K562 (cell line): ENCODE measurements around the gene LGALS7B. TPM values are rescaled to one million over a fixed set of nuclear protein-coding genes. Genes with fewer than 3 reads are reported as not detected.

Experiments used
- ATAC-seq: fragments of 200-7000 bp; cut with Tn5 transposase; 3 replicates; pipeline ENCODE4 v1.9.1; 2020; ENCODE audit warnings: moderate library complexity
- BruUV-seq: library from RNA; stranded (reverse); fragments of 400-500 nt; replicated peaks from 2 replicates; lab custom pipeline; 2021; lab: Mats Ljungman, UMichigan
- CTCF ChIA-PET: fragments of 300-600 bp; formaldehyde crosslinking; extraction: SDS; loops from one replicate; lab custom pipeline; 2021; ENCODE audit warnings: low intra/inter-chr PET ratio; lab: Yijun Ruan, JAX
- POLR2A ChIA-PET: fragments of 300-600, 350-650 bp; sonication (Branson Sonifier 250); formaldehyde crosslinking; extraction: SDS; loops from one replicate; lab custom pipeline; 2021; ENCODE audit warnings: antibody characterized with exemption, inconsistent platforms; lab: Yijun Ruan, JAX
- DNase-seq, 4 experiments: peaks; one replicate each; pipeline versions ENCODE4 v3.0.0 to v3.0.0-alpha.2; 2011 to 2018; ENCODE audit warnings: low spot score in 3 of 4, mixed read lengths in 3 of 4; ENCODE audit errors: extremely low read depth in 1 of 4
- FAIRE-seq: peaks from 2 replicates; lab custom pipeline; 2011; peaks lifted over from hg19 to GRCh38; lab: Jason Lieb, UNC
- H2AFZ ChIP-seq: 2 replicates; pipeline ENCODE4 v1.6.0; 2011; ENCODE audit warnings: low read depth, low read length, control low read depth, inconsistent platforms
- H3K27ac ChIP-seq: fragments of 200-600 bp; 3 replicates; pipeline ENCODE4 v1.8.0; 2011; ENCODE audit warnings: low read depth, mild to moderate bottlenecking, control low read depth, inconsistent platforms, low read length, moderate library complexity, mixed read lengths; ENCODE audit errors: extremely low read depth
- H3K27me3 ChIP-seq, 2 experiments: fragments of 300-600 bp in 1 of 2; 2 replicates in 1 of 2; 3 replicates in 1 of 2; pipeline versions ENCODE4 v1.6.0 to v1.8.0; 2011; ENCODE audit warnings: inconsistent platforms in 2 of 2, low read length in 2 of 2, mild to moderate bottlenecking in 1 of 2, mixed read lengths in 1 of 2, moderate library complexity in 1 of 2; ENCODE audit not compliant: control insufficient read depth in 2 of 2, insufficient read depth in 2 of 2
- H3K36me3 ChIP-seq: fragments of 300-600 bp; 3 replicates; pipeline ENCODE4 v1.8.0; 2011; ENCODE audit warnings: mild to moderate bottlenecking, low read length, inconsistent platforms; ENCODE audit not compliant: control insufficient read depth, insufficient read depth
- H3K4me1 ChIP-seq, 2 experiments: fragments of 200-600 bp in 1 of 2; replicated peaks in 1 of 2; 2 replicates in 1 of 2; 3 replicates in 1 of 2; pipeline versions ENCODE4 v1.5.1 to v1.8.0; 2011; ENCODE audit warnings: inconsistent platforms in 2 of 2, low read length in 2 of 2, mild to moderate bottlenecking in 1 of 2, mixed read lengths in 1 of 2, moderate library complexity in 1 of 2; ENCODE audit not compliant: control insufficient read depth in 2 of 2, insufficient read depth in 2 of 2
- H3K4me2 ChIP-seq: 2 replicates; pipeline ENCODE4 v1.6.1; 2011; ENCODE audit warnings: low read length, control low read depth, inconsistent platforms, mixed read lengths; ENCODE audit not compliant: insufficient read depth
- H3K4me3 ChIP-seq: fragments of 200-600 bp; sonication (generic), shearing (Covaris generic); 2 replicates; pipeline ENCODE4 v1.5.1; 2016; ENCODE audit warnings: control low read depth, inconsistent platforms
- H3K79me2 ChIP-seq: fragments of 200-600 bp; 3 replicates; pipeline ENCODE4 v1.8.0; 2011; ENCODE audit warnings: low read length, inconsistent platforms; ENCODE audit not compliant: control insufficient read depth, insufficient read depth
- H3K9ac ChIP-seq, 2 experiments: 2 replicates each; pipeline versions ENCODE4 v1.6.0 to v1.6.1; 2011; ENCODE audit warnings: low read depth in 2 of 2, low read length in 2 of 2, control low read depth in 1 of 2, inconsistent platforms in 1 of 2, mild to moderate bottlenecking in 1 of 2, mixed read lengths in 1 of 2; ENCODE audit not compliant: insufficient read depth in 1 of 2
- H3K9me1 ChIP-seq: one replicate; pipeline ENCODE4 v1.6.0; 2011; ENCODE audit warnings: inconsistent platforms, mild to moderate bottlenecking, low read length, moderate library complexity; ENCODE audit not compliant: control insufficient read depth, insufficient read depth
- H3K9me3 ChIP-seq: replicated peaks from 2 replicates; pipeline ENCODE4 v1.5.1; 2011; ENCODE audit warnings: low read depth, low read length, inconsistent platforms; ENCODE audit not compliant: control insufficient read depth, insufficient read depth
- H4K20me1 ChIP-seq: replicated peaks from 2 replicates; pipeline ENCODE4 v1.6.1; 2011; ENCODE audit warnings: low read length, inconsistent platforms, mixed read lengths; ENCODE audit not compliant: control insufficient read depth, insufficient read depth
- BCOR ChIP-seq: fragments of 450-650 bp; IDR thresholded peaks from 2 replicates; pipeline ENCODE4 v1.6.1; 2016
- CHD2 ChIP-seq: IDR thresholded peaks from 2 replicates; pipeline ENCODE4 v1.6.1; 2011; ENCODE audit warnings: low read depth, low read length
- CTCF ChIP-seq, 3 experiments: IDR thresholded peaks in 2 of 3; conservative IDR thresholded peaks in 1 of 3; 2 replicates each; pipeline ENCODE4 v1.5.1; 2011 to 2012; ENCODE audit warnings: low read length in 3 of 3, mild to moderate bottlenecking in 3 of 3, control low read depth in 2 of 3, improper control_type of control experiment in 1 of 3, inconsistent platforms in 1 of 3, low read depth in 1 of 3, mixed read lengths in 1 of 3, moderate library complexity in 1 of 3; ENCODE audit not compliant: insufficient read depth in 2 of 3
- HBP1 ChIP-seq: fragments of 450-650 bp; formaldehyde crosslinking; IDR thresholded peaks from 2 replicates; pipeline ENCODE4 v1.4.0; 2022; ENCODE audit warnings: missing genetic modification characterization
- HMGXB4 ChIP-seq: sonication (generic); formaldehyde crosslinking; IDR thresholded peaks from 2 replicates; pipeline ENCODE4 v1.8.1; 2023; ENCODE audit warnings: mild to moderate bottlenecking, missing genetic modification reagents
- NONO ChIP-seq, 2 experiments: fragments of 200-400 bp in 1 of 2; fragments of 450-650 bp in 1 of 2; formaldehyde crosslinking in 1 of 2; IDR thresholded peaks; 2 replicates each; pipeline ENCODE4 v1.6.1; 2017; ENCODE audit warnings: low read depth in 2 of 2, mild to moderate bottlenecking in 2 of 2, moderate library complexity in 2 of 2, low read length in 1 of 2
- POLR2G ChIP-seq: fragments of 200-400 bp; formaldehyde crosslinking; IDR thresholded peaks from 2 replicates; pipeline ENCODE4 v1.6.1; 2017; ENCODE audit warnings: low read depth, mild to moderate bottlenecking, antibody characterized with exemption, low read length, moderate library complexity
- PURB ChIP-seq: sonication (generic); formaldehyde crosslinking; IDR thresholded peaks from 2 replicates; pipeline ENCODE4 v1.9.0; 2021; ENCODE audit warnings: low read depth, mild to moderate bottlenecking, missing genetic modification reagents
- RBFOX2 ChIP-seq: fragments of 200-400 bp; formaldehyde crosslinking; IDR thresholded peaks from 2 replicates; pipeline ENCODE4 v1.6.1; 2017; ENCODE audit warnings: low read depth, mild to moderate bottlenecking, low read length, moderate library complexity
- RHOXF2B ChIP-seq: fragments of 250-450 bp; sonication (Bioruptor Pico); conservative IDR thresholded peaks from 2 replicates; pipeline ENCODE4 v1.5.1; 2021
- ZFX ChIP-seq: sonication (generic); formaldehyde crosslinking; IDR thresholded peaks from 2 replicates; pipeline ENCODE4 v1.8.0; 2022; ENCODE audit warnings: mild to moderate bottlenecking, missing genetic modification reagents, moderate library complexity
- ZNF174 ChIP-seq: fragments of 250-450 bp; sonication (Bioruptor Pico); IDR thresholded peaks from 2 replicates; pipeline ENCODE4 v1.4.0; 2020; ENCODE audit warnings: mild to moderate bottlenecking
- ZNF217 ChIP-seq: sonication (generic); formaldehyde crosslinking; IDR thresholded peaks from 2 replicates; pipeline ENCODE4 v1.8.0; 2022; ENCODE audit warnings: mild to moderate bottlenecking, missing genetic modification reagents
- ZNF512 ChIP-seq: IDR thresholded peaks from 2 replicates; pipeline ENCODE4 v1.6.1; 2016; ENCODE audit warnings: missing genetic modification characterization, missing compliant biosample characterization
- ZNF77 ChIP-seq: fragments of 250-450 bp; sonication (Bioruptor Pico); IDR thresholded peaks from 2 replicates; pipeline ENCODE4 v1.5.0; 2020
- WGBS: fragments of 100-300 bp; shearing (Covaris generic); methylation state at CpG from one replicate; pipeline ENCODE4 v1.1.6; 2016; ENCODE audit warnings: low coverage, mixed read lengths; ENCODE audit not compliant: insufficient coverage; ENCODE audit errors: missing lambda C conversion rate; 5-methylcytosine and 5-hydroxymethylcytosine counted together
- in situ Hi-C: fragments of 300-500 bp; cut with MboI; formaldehyde crosslinking; loops from 4 replicates; pipeline ENCODE4 v1.15.0; 2018; ENCODE audit warnings: inconsistent platforms, mixed read lengths
- intact Hi-C: fragments of 100-400 bp; cut with micrococcal nuclease; formaldehyde crosslinking; loops from 2 replicates; pipeline ENCODE4 v1.14.2; 2022
- polyA plus RNA-seq, 8 experiments: library from polyadenylated mRNA; depleted of rRNA in 4 of 8; stranded (reverse) in 5 of 8; unstranded in 3 of 8; fragments of >200 nt; fragmentation: Nextera tagmentation in 2 of 8; fragmentation: Illumina TruSeq in 1 of 8; extraction: Ambion mirVana in 2 of 8; extraction: Trizol in 1 of 8; gene quantifications; 2 replicates each; pipeline versions ENCODE4 v1.2.1 to v1.2.3, GENCODE V29; 2011 to 2014; ENCODE audit warnings: inconsistent platforms in 1 of 8, missing spikeins in 1 of 8
- total RNA-seq, 7 experiments: library from RNA; depleted of rRNA in 6 of 7; stranded (reverse); fragments of >200 nt in 6 of 7; fragmentation: Illumina TruSeq in 2 of 7; extraction: Trizol in 2 of 7; gene quantifications; 2 replicates each; pipeline versions ENCODE4 v1.2.1 to v1.2.3, GENCODE V29; 2011 to 2021; ENCODE audit warnings: low replicate concordance in 1 of 7

Gene LGALS7B
- total and polyA plus RNA-seq, 9 of the 15 experiments (the other 6 are each of a cell fraction or from before 2014, with no cell fraction given) = not detected

GRCh38 chr19:38840583-38840968 is 51.6 kb downstream of the LGALS7B start:
- in situ Hi-C loops (no loop called here), intact Hi-C loops (no loop called here)
- peak in 2 of 4 experiments; percentile 2 to 9 for DNase-seq
- no TSS peak for BruUV-seq
- H3K4me1 ChIP-seq = peaks cover 0 to 14% of the 10 kb centered on the region in 2 experiments; a peak in 4 of 5 replicates
- TF ChIP-seq ZNF512 (tag) (no peak), ZNF217 (CRISPR knock-in tag) (no peak), BCOR (no peak), HMGXB4 (no peak), HBP1 (CRISPR knock-in tag) (no peak), RHOXF2B (CRISPR knock-in tag) (no peak), ZFX (CRISPR knock-in tag) (peak; percentile 31; the same call in 1 of the 2 replicates), CHD2 (no peak), POLR2G (peak; percentile 59; the same call in 1 of the 2 replicates), CTCF (IDR thresholded peaks at IDR 0.05 in 2 of 3, conservative IDR thresholded peaks at IDR 0.05 in 1 of 3; ENCODE audit: insufficient read depth in 2 of 3, low read depth in 1 of 3, low read length in 3 of 3) (no peak), ZNF174 (CRISPR knock-in tag) (no peak), PURB (CRISPR knock-in tag) (no peak), ZNF77 (no peak), RBFOX2 (peak; percentile 70), NONO (IDR thresholded peaks at IDR 0.05; ENCODE audit: low read depth in 2 of 2, low read length in 1 of 2) (no peak)
- peak overlapping the region in 1 of 2 experiments; percentile 66; a peak in 1 of 4 replicates for H3K9ac ChIP-seq
- no peak overlapping the region for H3K4me3 ChIP-seq
- peaks cover 46% of the 10 kb centered on the region for H3K79me2 ChIP-seq
- H3K27ac ChIP-seq = no peak overlapping the region
- H3K36me3 ChIP-seq = peaks cover 99% of the 10 kb centered on the region
- H3K9me3 ChIP-seq = no peaks in the 10 kb centered on the region
- 97% methylated on average over 5 of the region's 5 CpGs for WGBS
- ChIA-PET POLR2A (interaction anchor here (0.7 to 4.7 kb wide), 6 partner anchors 8 to 108 kb away, joined by 3 to 58 read pairs (median 4); partner anchors contain the start of genes ECH1 and HNRNPL), CTCF (no interaction called here)
- no peak overlapping the region for H3K4me2 ChIP-seq
- peaks cover 30% of the 10 kb centered on the region for H4K20me1 ChIP-seq
- no peak for ATAC-seq
- FAIRE-seq = no peak
- H3K27me3 ChIP-seq = no peaks in the 10 kb centered on the region
- H3K9me1 ChIP-seq = no peaks in the 10 kb centered on the region
- no peak overlapping the region for H2AFZ ChIP-seq
